Psoas muscle (tissue), 8 donors: Measurements from ENCODE around the gene VGLL4. TPM values are rescaled to one million over a fixed set of nuclear protein-coding genes. Genes with fewer than 3 reads are reported as not detected.

Experiments
- ATAC-seq, 4 donors: fragments of 200-7000 bp; cut with Tn5 transposase; one replicate each; pipeline ENCODE4 v1.9.1; 2020; ENCODE audit warnings: moderate library complexity in 3 of 4, mild to moderate bottlenecking in 2 of 4
- DNase-seq, 2 donors: peaks; one replicate each; pipeline ENCODE4 v3.0.0-alpha.2; 2020
- H3K27ac ChIP-seq: fragments of 200-600 bp; one replicate; pipeline ENCODE4 v1.8.0; 2022
- H3K27me3 ChIP-seq, 3 donors: fragments of 200-600 bp in 1 of 3; one replicate each; pipeline versions ENCODE4 v1.6.1 to v1.8.0; 2013 to 2022; ENCODE audit warnings: low read length in 2 of 3, mild to moderate bottlenecking in 2 of 3, moderate library complexity in 1 of 3; ENCODE audit not compliant: insufficient read depth in 3 of 3
- H3K36me3 ChIP-seq, 2 donors: fragments of 200-600 bp in 1 of 2; one replicate each; pipeline versions ENCODE4 v1.6.1 to v1.8.0; 2013 to 2022; ENCODE audit warnings: low read depth in 1 of 2, mild to moderate bottlenecking in 1 of 2, moderate library complexity in 1 of 2; ENCODE audit not compliant: insufficient read depth in 1 of 2
- H3K4me1 ChIP-seq: fragments of 200-600 bp; one replicate; pipeline ENCODE4 v1.8.0; 2022
- H3K4me3 ChIP-seq: fragments of 200-600 bp; one replicate; pipeline ENCODE4 v1.8.0; 2022; ENCODE audit warnings: mild to moderate bottlenecking
- H3K9me3 ChIP-seq: fragments of 200-600 bp; one replicate; pipeline ENCODE4 v1.8.0; 2022
- CTCF ChIP-seq: fragments of 200-600 bp; IDR thresholded peaks from one replicate; pipeline ENCODE4 v1.8.0; 2022; ENCODE audit warnings: antibody characterized with exemption
- WGBS, 3 donors: extraction: QIAGEN DNeasy Blood & Tissue Kit; methylation state at CpG; one replicate each; pipeline versions ENCODE4 v1.1.6 to v1.1.7; 2013; 5-methylcytosine and 5-hydroxymethylcytosine counted together
- intact Hi-C, 2 donors: fragments of 100-400 bp; cut with DNase I; formaldehyde crosslinking; loops; one replicate each; pipeline versions ENCODE4 v1.11.0 to v1.14.2; 2022
- polyA plus RNA-seq, 3 donors: library from polyadenylated mRNA; stranded (reverse); fragments of 200-250 nt; gene quantifications; one replicate each; pipeline ENCODE4 v1.2.3, GENCODE V29; 2013
- total RNA-seq, 4 donors: library from RNA; stranded (reverse); fragmentation: NEBNext Ultra II Directional in 2 of 4; extraction: Animal tissue kit (Norgen Biotek cat#: 25700) in 2 of 4; gene quantifications; one replicate each; pipeline versions ENCODE4 v1.2.1 to v1.2.4, GENCODE V29; 2021 to 2023
- donor health status: healthy with polysubstance abuse.
- donor health status: DM: no; HTN: no; CAD: no; lungs with moderate emphysema.
- donor health status: Bipolar disorder and iron deficiency.
- donor health status: healthy.
- donor health status: DM: yes; HTN: yes; CAD: no.
- donor health status: DM: no; HTN: no; CAD: no.
- donor health status: DM: no; HTN: no; CAD: no.
- donor health status: DM: yes; HTN: yes; CAD: no.

The VGLL4 gene
- total and polyA plus RNA-seq, 7 donors: 8.0 to 14.8 (median 11.7) TPM

- peaks cover 0 to 53% of the 10 kb centered on the region in 2 donors for H3K36me3 ChIP-seq
- intact Hi-C loops: no loop called here
- TF ChIP-seq CTCF: no peak
- peak overlapping the region; percentile 62 for H3K27ac ChIP-seq
- no peak overlapping the region for H3K4me3 ChIP-seq
- no peaks in the 10 kb centered on the region for H3K27me3 ChIP-seq
- DNase-seq (no peak), ATAC-seq (peak in 2 of 4 donors; percentile 3 to 22)
- WGBS, 3 donors: 81 to 85% (median 85%) methylated on average over 37 of the region's 37 CpGs
- H3K4me1 ChIP-seq: peaks cover 64% of the 10 kb centered on the region
- no peaks in the 10 kb centered on the region for H3K9me3 ChIP-seq
Observed at GRCh38 chr3:11558918-11559815, 84.5 kb downstream of the VGLL4 start.

- H3K36me3 ChIP-seq: peaks cover 0 to 50% of the 10 kb centered on the region in 2 donors
- peak overlapping the region; percentile 62 for H3K27ac ChIP-seq
- H3K4me1 ChIP-seq: peaks cover 71% of the 10 kb centered on the region
- ATAC-seq (no peak), DNase-seq (no peak)
- WGBS, 3 donors: 58 to 73% (median 67%) methylated on average over 17 of the region's 17 CpGs
- H3K27me3 ChIP-seq: no peaks in the 10 kb centered on the region
- H3K4me3 ChIP-seq: no peak overlapping the region
- intact Hi-C loops: no loop called here
- TF ChIP-seq CTCF: no peak
- no peaks in the 10 kb centered on the region for H3K9me3 ChIP-seq
Observed at GRCh38 chr3:11558411-11558903, 85.3 kb downstream of the VGLL4 start.

GRCh38 chr3:11558002-11558401, 85.7 kb downstream of the VGLL4 start:
- DNase-seq: no peak
- Histone ChIP-seq H3K4me1 (peaks cover 73% of the 10 kb centered on the region), H3K27ac (peak overlapping the region; percentile 62), H3K4me3 (no peak overlapping the region), H3K27me3 (no peaks in the 10 kb centered on the region), H3K36me3 (peaks cover 0 to 45% of the 10 kb centered on the region in 2 donors), H3K9me3 (no peaks in the 10 kb centered on the region)
- intact Hi-C loops: no loop called here
- TF ChIP-seq CTCF: no peak
- ATAC-seq: peak in 2 of 4 donors; percentile 25 to 32
- WGBS, 3 donors: 60 to 70% (median 68%) methylated on average over 13 of the region's 13 CpGs

GRCh38 chr3:11556851-11557644, 86.7 kb downstream of the VGLL4 start:
- Histone ChIP-seq H3K9me3 (no peaks in the 10 kb centered on the region), H3K27me3 (no peaks in the 10 kb centered on the region), H3K27ac (peak overlapping the region; percentile 62), H3K4me3 (no peak overlapping the region), H3K36me3 (peaks cover 0 to 36% of the 10 kb centered on the region in 2 donors), H3K4me1 (peaks cover 73% of the 10 kb centered on the region)
- intact Hi-C loops: no loop called here
- ATAC-seq: peak; percentile 42 to 78 (median 59)
- TF ChIP-seq CTCF: no peak
- 29 to 43% (median 34%) methylated on average over 16 of the region's 16 CpGs for WGBS, 3 donors
- peak; percentile 75 to 84 for DNase-seq
